Left cardiac atrium (tissue), 4 donors: ENCODE results near the gene DNAH1. TPM values are rescaled to one million over a fixed set of nuclear protein-coding genes. Genes with fewer than 3 reads are reported as not detected.
"Not testable (repeated sequence)": the region's sequence is repeated elsewhere in the genome, so short reads cannot be mapped to it uniquely, and the experiment has no call there.

ENCODE experiments used
- ATAC-seq, 2 donors: fragments of 200-7000 bp; cut with Tn5 transposase; one replicate each; pipeline ENCODE4 v1.9.1; 2020; ENCODE audit warnings: mild to moderate bottlenecking in 2 of 2, moderate library complexity in 2 of 2
- DNase-seq: peaks from one replicate; pipeline ENCODE4 v3.0.0-alpha.2; 2020
- intact Hi-C, 2 donors: fragments of 100-400 bp; cut with DNase I; formaldehyde crosslinking; loops; one replicate each; pipeline versions ENCODE4 v1.14.1 to v1.15.1; 2022 to 2023
- long read RNA-seq: library from polyadenylated mRNA; unstranded; transcript quantifications from one replicate; pipeline ENCODE4 v2.0.0, GENCODE V29; 2021
- total RNA-seq, 2 donors: library from RNA; stranded (reverse); fragmentation: NEBNext Ultra II Directional; extraction: Animal tissue kit (Norgen Biotek cat#: 25700); gene quantifications; one replicate each; pipeline ENCODE4 v1.2.1, GENCODE V29; 2021
- donor health status: DM: no; HTN: yes; CAD: no.
- donor health status: DM: no; HTN: yes; CAD: no; lungs with severe emphysema.
- donor health status: DM: yes; HTN: yes; CAD: no.
- donor health status: Dilated cardiomyopathy.

The DNAH1 gene
- 1 to 10 TPM; 3.3 to 4.4 TPM for total RNA-seq
- long read RNA-seq, partial matches to known transcripts, result 2 of 2 reads
- long read RNA-seq, other reads (novel, unspliced or antisense), result 0 of 2 reads

GRCh38 chr3:52315977-52316764, at the start of gene DNAH1:
Gene DNAH1, plus strand, starts transcription at chr3:52316319. Its CDS starts 6,124 bp downstream, at chr3:52322443.
- DNase-seq, result no peak
- intact Hi-C loops, result no loop called here
- no peak for ATAC-seq

- intact Hi-C loops, result no loop called here
- DNase-seq, result no peak
- ATAC-seq, result peak in 1 of 2 donors; percentile 43
Observed at GRCh38 chr3:52268036-52268435, 48.1 kb upstream of the DNAH1 start.

- no peak for ATAC-seq
- intact Hi-C loops, result no loop called here
Observed at GRCh38 chr3:52269776-52270175, 46.3 kb upstream of the DNAH1 start.

GRCh38 chr3:52270252-52270754, 45.8 kb upstream of the DNAH1 start:
- intact Hi-C loops, result no loop called here
- ATAC-seq, result peak in 1 of 2 donors; percentile 21
- no peak for DNase-seq

More at GRCh38 chr3:52269776-52270175, 46.3 kb upstream of the DNAH1 start:
- DNase-seq, result no peak

GRCh38 chr3:52272172-52272571, 43.9 kb upstream of the DNAH1 start:
- ATAC-seq, intact Hi-C loops, DNase-seq: not testable (repeated sequence)

GRCh38 chr3:52272831-52273230, 43.3 kb upstream of the DNAH1 start:
- no peak for ATAC-seq
- intact Hi-C loops, result no loop called here
- DNase-seq, result no peak

GRCh38 chr3:52274781-52275180, 41.3 kb upstream of the DNAH1 start:
- ATAC-seq, DNase-seq: not testable (repeated sequence)
- intact Hi-C loops, result loop anchor here in 1 of 2 donors (5.0 kb wide), 2 partner anchors 32 to 272 kb away; no protein-coding TSS in a partner anchor

- ATAC-seq (peak; percentile 64), DNase-seq (peak; percentile 88)
- intact Hi-C loops, result loop anchor here in 1 of 2 donors (5.0 kb wide), 2 partner anchors 35 to 275 kb away; no protein-coding TSS in a partner anchor
Observed at GRCh38 chr3:52277071-52277964, 38.8 kb upstream of the DNAH1 start.

GRCh38 chr3:52277972-52278509, 38.1 kb upstream of the DNAH1 start:
- intact Hi-C loops, result loop anchor here in 1 of 2 donors (5.0 kb wide), 2 partner anchors 36 to 276 kb away; no protein-coding TSS in a partner anchor
- peak; percentile 82 to 88 for ATAC-seq
- DNase-seq, result peak; percentile 68

GRCh38 chr3:52278510-52279069, 37.5 kb upstream of the DNAH1 start, which contains the start of gene WDR82:
Gene WDR82, minus strand, starts transcription at chr3:52278649. Its CDS starts 288 bp downstream, at chr3:52278361.
- intact Hi-C loops, result loop anchor here in 1 of 2 donors (5.0 kb wide), 2 partner anchors 36 to 276 kb away; no protein-coding TSS in a partner anchor
- ATAC-seq, result peak; percentile 97

GRCh38 chr3:52279596-52279995, 36.5 kb upstream of the DNAH1 start:
- intact Hi-C loops, result loop anchor here in 1 of 2 donors (5.0 kb wide), 2 partner anchors 37 to 277 kb away; no protein-coding TSS in a partner anchor
- no peak for ATAC-seq
- DNase-seq, result no peak

More at GRCh38 chr3:52278510-52279069, 37.5 kb upstream of the DNAH1 start, which contains the start of gene WDR82:
- peak; percentile 98 for DNase-seq

- ATAC-seq, result no peak
- DNase-seq, result no peak
- intact Hi-C loops, result no loop called here
Observed at GRCh38 chr3:52280050-52280461, 36.1 kb upstream of the DNAH1 start.

GRCh38 chr3:52281981-52282801, 33.9 kb upstream of the DNAH1 start:
- DNase-seq, result no peak
- no peak for ATAC-seq
- intact Hi-C loops, result no loop called here

- intact Hi-C loops, result no loop called here
- DNase-seq (no peak), ATAC-seq (no peak)
Observed at GRCh38 chr3:52283306-52283705, 32.8 kb upstream of the DNAH1 start.

- intact Hi-C loops, DNase-seq, ATAC-seq: not testable (repeated sequence)
Observed at GRCh38 chr3:52284051-52284450, 32.1 kb upstream of the DNAH1 start.

GRCh38 chr3:52286777-52287110, 29.4 kb upstream of the DNAH1 start:
- DNase-seq (peak; percentile 67), ATAC-seq (peak in 1 of 2 donors; percentile 7)
- intact Hi-C loops, result no loop called here

- ATAC-seq (no peak), DNase-seq (no peak)
- intact Hi-C loops, result no loop called here
Observed at GRCh38 chr3:52288674-52289073, 27.4 kb upstream of the DNAH1 start.
